ENCODE data around the gene PPP1R1C. TPM values are rescaled to one million over a fixed set of nuclear protein-coding genes. Genes with fewer than 3 reads are reported as not detected.

Gene PPP1R1C
- total and polyA plus RNA-seq, 2 of the 13 experiments (the other 11 are each of a cell fraction or from before 2014, with no cell fraction given): 1.5 to 3.5 TPM

DNA sequence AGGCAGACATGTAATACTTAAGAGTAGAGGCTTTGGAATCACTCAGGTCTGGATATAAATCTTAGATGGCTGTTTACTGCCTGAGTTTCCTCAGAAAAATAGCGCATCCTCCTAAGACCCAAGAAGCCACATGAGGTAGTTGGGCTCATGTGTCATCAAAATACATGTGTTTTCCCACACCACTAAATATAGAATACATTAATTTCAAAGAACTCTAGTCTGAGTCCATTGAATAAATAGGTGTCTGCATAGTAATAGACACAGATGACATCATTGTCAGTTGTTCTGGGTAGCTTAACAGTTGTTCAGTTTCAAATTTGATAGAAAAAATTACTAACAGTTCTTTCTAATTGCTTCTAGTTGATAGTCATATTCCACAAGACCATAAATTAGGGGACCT, 9.6 kb downstream of the PPP1R1C start:
- H3K36me3 ChIP-seq (replicated peaks in 1 of 2; ENCODE audit: control insufficient read depth in 1 of 2, insufficient read depth in 2 of 2, low read length in 2 of 2): no peaks in the 10 kb centered on the region
- H3K9me3 ChIP-seq (ENCODE audit: low read length): no peaks in the 10 kb centered on the region
- BruUV-seq (replicated peaks): no TSS peak
- H3K27ac ChIP-seq (ENCODE audit: extremely low read length, insufficient read depth, low read length): no peak overlapping the region
- no peak overlapping the region for H3K4me2 ChIP-seq (ENCODE audit: low read depth, low read length)
- no peak overlapping the region for H3K4me3 ChIP-seq (replicated peaks in 1 of 3; ENCODE audit: insufficient read depth in 1 of 3, low read depth in 2 of 3, low read length in 3 of 3)
- no peak overlapping the region for H3K9ac ChIP-seq (ENCODE audit: insufficient read depth, low read depth, low read length)
- H3K27me3 ChIP-seq (ENCODE audit: control insufficient read depth in 1 of 2, insufficient read depth in 2 of 2, low read length in 2 of 2): no peaks in the 10 kb centered on the region
- intact Hi-C loops (cut with micrococcal nuclease; ENCODE audit: unreplicated experiment): no loop called here
- no peak for FAIRE-seq
- no peaks in the 10 kb centered on the region for H4K20me1 ChIP-seq (ENCODE audit: insufficient read depth, low read length)
- in situ Hi-C loops (cut with HindIII; ENCODE audit: extremely low pct_ligation_motif_present, low pct_unique_long_range_greater_than_20kb): no loop called here
- H2AFZ ChIP-seq (ENCODE audit: low read length): no peak overlapping the region
- ATAC-seq: no peak
- no peak for DNase-seq (ENCODE audit: low spot score)
- H3K79me2 ChIP-seq (ENCODE audit: insufficient read depth, low read length): no peaks in the 10 kb centered on the region
- TF ChIP-seq ZSCAN31 (CRISPR knock-in tag; IDR thresholded peaks at IDR 0.05; ENCODE audit: low read depth): no peak
- peak; percentile 59 for TF ChIP-seq ATF7 (IDR thresholded peaks at IDR 0.05)
- TF ChIP-seq ATF7 (CRISPR knock-in tag; IDR thresholded peaks at IDR 0.05): no peak
- POLR2A ChIA-PET: no interaction called here
- CTCF ChIA-PET (ENCODE audit: low intra/inter-chr PET ratio, low total read pairs): no interaction called here
- peaks cover 10% of the 10 kb centered on the region for H3K4me1 ChIP-seq (ENCODE audit: insufficient read depth, low read length)
- WGBS (ENCODE audit: low lambda C conversion rate): 88% methylated on average over 1 of the region's 1 CpG

DNA sequence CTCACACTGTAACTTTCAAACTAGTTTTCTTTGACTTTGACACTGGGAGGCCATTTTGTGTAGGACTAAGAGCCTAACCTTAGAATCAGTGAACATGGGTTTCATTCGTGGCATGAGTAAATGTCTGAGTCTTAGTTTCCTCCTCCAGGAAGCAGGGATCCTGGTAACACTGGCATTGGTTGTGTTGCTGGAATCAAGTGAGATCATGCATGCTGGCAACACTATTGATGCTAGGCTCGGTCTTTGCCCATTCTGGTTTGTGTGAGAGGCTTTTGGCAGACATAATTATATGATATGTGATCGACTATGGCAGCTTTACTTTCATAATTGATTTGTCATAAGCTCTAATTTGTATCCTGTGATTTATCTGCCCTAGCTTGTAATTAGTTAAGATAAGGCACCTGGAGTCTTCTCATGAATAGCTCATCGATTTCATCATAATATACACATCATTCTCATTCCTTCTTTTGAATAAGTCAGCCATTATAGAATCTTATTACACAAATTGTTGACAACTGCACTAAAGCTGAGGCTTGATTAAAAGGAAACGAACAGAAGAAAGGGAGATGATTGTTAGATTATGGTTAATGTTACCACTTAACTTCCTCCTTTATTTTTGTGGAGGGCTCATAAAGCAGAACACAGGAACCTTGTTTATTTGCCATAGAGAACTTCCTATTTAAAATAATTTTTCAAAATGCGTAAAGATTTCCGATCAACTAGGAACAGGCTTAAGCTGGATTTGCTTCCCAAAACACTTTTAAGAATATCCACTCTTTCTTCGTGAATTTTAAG, 12.6 kb downstream of the PPP1R1C start:
- Histone ChIP-seq H3K79me2 (ENCODE audit: insufficient read depth, low read length) (no peaks in the 10 kb centered on the region), H3K4me1 (ENCODE audit: insufficient read depth, low read length) (peaks cover 10% of the 10 kb centered on the region), H3K9ac (ENCODE audit: insufficient read depth, low read depth, low read length) (no peak overlapping the region), H2AFZ (ENCODE audit: low read length) (no peak overlapping the region), H3K27ac (ENCODE audit: extremely low read length, insufficient read depth, low read length) (no peak overlapping the region), H3K36me3 (replicated peaks in 1 of 2; ENCODE audit: control insufficient read depth in 1 of 2, insufficient read depth in 2 of 2, low read length in 2 of 2) (no peaks in the 10 kb centered on the region), H3K4me3 (replicated peaks in 1 of 3; ENCODE audit: insufficient read depth in 1 of 3, low read depth in 2 of 3, low read length in 3 of 3) (no peak overlapping the region), H3K4me2 (ENCODE audit: low read depth, low read length) (no peak overlapping the region), H4K20me1 (ENCODE audit: insufficient read depth, low read length) (no peaks in the 10 kb centered on the region), H3K9me3 (ENCODE audit: low read length) (no peaks in the 10 kb centered on the region), H3K27me3 (ENCODE audit: control insufficient read depth in 1 of 2, insufficient read depth in 2 of 2, low read length in 2 of 2) (no peaks in the 10 kb centered on the region)
- DNase-seq (ENCODE audit: low spot score) (no peak), ATAC-seq (no peak), FAIRE-seq (no peak)
- intact Hi-C loops (cut with micrococcal nuclease; ENCODE audit: unreplicated experiment) (no loop called here), in situ Hi-C loops (cut with HindIII; ENCODE audit: extremely low pct_ligation_motif_present, low pct_unique_long_range_greater_than_20kb) (no loop called here)
- ChIA-PET CTCF (ENCODE audit: low intra/inter-chr PET ratio, low total read pairs) (no interaction called here), POLR2A (no interaction called here)
- TF ChIP-seq SMARCC2 (IDR thresholded peaks at IDR 0.05): no peak
- 0 out of 2 replicates have a peak, but pooled peaks have one; percentile 30 for TF ChIP-seq ATF7 (IDR thresholded peaks at IDR 0.05)
- no peak for TF ChIP-seq ATF7 (CRISPR knock-in tag; IDR thresholded peaks at IDR 0.05)
- 55% methylated on average over 8 of the region's 8 CpGs for WGBS (ENCODE audit: low lambda C conversion rate)
- no TSS peak for BruUV-seq (replicated peaks)
